ENCODE results near the gene CHST14.

CHST14 gene

GRCh38 chr15:40456299-40456712, 14.5 kb upstream of the CHST14 start:
- no peak for TF ChIP-seq CTCF (IDR thresholded peaks at IDR 0.05; ENCODE audit: low read depth, low read length, missing control alignments)
- H3K4me3 ChIP-seq (ENCODE audit: low read depth, low read length): no peak overlapping the region
- DNase-seq (ENCODE audit: low read depth): no peak

- no peak overlapping the region for H3K4me3 ChIP-seq (ENCODE audit: low read depth, low read length)
- no peak for TF ChIP-seq CTCF (IDR thresholded peaks at IDR 0.05; ENCODE audit: low read depth, low read length, missing control alignments)
- no peak for DNase-seq (ENCODE audit: low read depth)
These were observed 14.0 kb upstream of the CHST14 start for GRCh38 chr15:40456738-40457137.

GRCh38 chr15:40458495-40459371, 12.1 kb upstream of the CHST14 start:
- no peak overlapping the region for H3K4me3 ChIP-seq (ENCODE audit: low read depth, low read length)
- no peak for DNase-seq (ENCODE audit: low read depth)
- TF ChIP-seq CTCF (IDR thresholded peaks at IDR 0.05; ENCODE audit: low read depth, low read length, missing control alignments): no peak

- DNase-seq (ENCODE audit: low read depth): no peak
- no peak for TF ChIP-seq CTCF (IDR thresholded peaks at IDR 0.05; ENCODE audit: low read depth, low read length, missing control alignments)
- no peak overlapping the region for H3K4me3 ChIP-seq (ENCODE audit: low read depth, low read length)
These were observed 11.3 kb upstream of the CHST14 start for GRCh38 chr15:40459391-40460015.

- H3K4me3 ChIP-seq (ENCODE audit: low read depth, low read length): no peak overlapping the region
- no peak for DNase-seq (ENCODE audit: low read depth)
- TF ChIP-seq CTCF (IDR thresholded peaks at IDR 0.05; ENCODE audit: low read depth, low read length, missing control alignments): no peak
These were observed 10.4 kb upstream of the CHST14 start for GRCh38 chr15:40460404-40460803.

GRCh38 chr15:40461958-40462357, 8.8 kb upstream of the CHST14 start:
- no peak overlapping the region for H3K4me3 ChIP-seq (ENCODE audit: low read depth, low read length)
- no peak for DNase-seq (ENCODE audit: low read depth)
- TF ChIP-seq CTCF (IDR thresholded peaks at IDR 0.05; ENCODE audit: low read depth, low read length, missing control alignments): no peak
